K562 (cell line): Measurements from ENCODE around the gene METRN. TPM values are rescaled to one million over a fixed set of nuclear protein-coding genes. Genes with fewer than 3 reads are reported as not detected.

Source experiments
- ATAC-seq: fragments of 200-7000 bp; cut with Tn5 transposase; 3 replicates; pipeline ENCODE4 v1.9.1; 2020; ENCODE audit warnings: moderate library complexity
- BruUV-seq: library from RNA; stranded (reverse); fragments of 400-500 nt; replicated peaks from 2 replicates; lab custom pipeline; 2021; lab: Mats Ljungman, UMichigan
- CTCF ChIA-PET: fragments of 300-600 bp; formaldehyde crosslinking; extraction: SDS; loops from one replicate; lab custom pipeline; 2021; ENCODE audit warnings: low intra/inter-chr PET ratio; lab: Yijun Ruan, JAX
- POLR2A ChIA-PET: fragments of 300-600, 350-650 bp; sonication (Branson Sonifier 250); formaldehyde crosslinking; extraction: SDS; loops from one replicate; lab custom pipeline; 2021; ENCODE audit warnings: antibody characterized with exemption, inconsistent platforms; lab: Yijun Ruan, JAX
- DNase-seq, 4 experiments: peaks; one replicate each; pipeline versions ENCODE4 v3.0.0 to v3.0.0-alpha.2; 2011 to 2018; ENCODE audit warnings: low spot score in 3 of 4, mixed read lengths in 3 of 4; ENCODE audit errors: extremely low read depth in 1 of 4
- FAIRE-seq: peaks from 2 replicates; lab custom pipeline; 2011; peaks lifted over from hg19 to GRCh38; lab: Jason Lieb, UNC
- H2AFZ ChIP-seq: 2 replicates; pipeline ENCODE4 v1.6.0; 2011; ENCODE audit warnings: low read depth, low read length, control low read depth, inconsistent platforms
- H3K27ac ChIP-seq: fragments of 200-600 bp; 3 replicates; pipeline ENCODE4 v1.8.0; 2011; ENCODE audit warnings: low read depth, mild to moderate bottlenecking, control low read depth, inconsistent platforms, low read length, moderate library complexity, mixed read lengths; ENCODE audit errors: extremely low read depth
- H3K27me3 ChIP-seq, 2 experiments: fragments of 300-600 bp in 1 of 2; 2 replicates in 1 of 2; 3 replicates in 1 of 2; pipeline versions ENCODE4 v1.6.0 to v1.8.0; 2011; ENCODE audit warnings: inconsistent platforms in 2 of 2, low read length in 2 of 2, mild to moderate bottlenecking in 1 of 2, mixed read lengths in 1 of 2, moderate library complexity in 1 of 2; ENCODE audit not compliant: control insufficient read depth in 2 of 2, insufficient read depth in 2 of 2
- H3K36me3 ChIP-seq: fragments of 300-600 bp; 3 replicates; pipeline ENCODE4 v1.8.0; 2011; ENCODE audit warnings: mild to moderate bottlenecking, low read length, inconsistent platforms; ENCODE audit not compliant: control insufficient read depth, insufficient read depth
- H3K4me1 ChIP-seq, 2 experiments: fragments of 200-600 bp in 1 of 2; replicated peaks in 1 of 2; 2 replicates in 1 of 2; 3 replicates in 1 of 2; pipeline versions ENCODE4 v1.5.1 to v1.8.0; 2011; ENCODE audit warnings: inconsistent platforms in 2 of 2, low read length in 2 of 2, mild to moderate bottlenecking in 1 of 2, mixed read lengths in 1 of 2, moderate library complexity in 1 of 2; ENCODE audit not compliant: control insufficient read depth in 2 of 2, insufficient read depth in 2 of 2
- H3K4me2 ChIP-seq: 2 replicates; pipeline ENCODE4 v1.6.1; 2011; ENCODE audit warnings: low read length, control low read depth, inconsistent platforms, mixed read lengths; ENCODE audit not compliant: insufficient read depth
- H3K4me3 ChIP-seq: fragments of 200-600 bp; sonication (generic), shearing (Covaris generic); 2 replicates; pipeline ENCODE4 v1.5.1; 2016; ENCODE audit warnings: control low read depth, inconsistent platforms
- H3K79me2 ChIP-seq: fragments of 200-600 bp; 3 replicates; pipeline ENCODE4 v1.8.0; 2011; ENCODE audit warnings: low read length, inconsistent platforms; ENCODE audit not compliant: control insufficient read depth, insufficient read depth
- H3K9ac ChIP-seq, 2 experiments: 2 replicates each; pipeline versions ENCODE4 v1.6.0 to v1.6.1; 2011; ENCODE audit warnings: low read depth in 2 of 2, low read length in 2 of 2, control low read depth in 1 of 2, inconsistent platforms in 1 of 2, mild to moderate bottlenecking in 1 of 2, mixed read lengths in 1 of 2; ENCODE audit not compliant: insufficient read depth in 1 of 2
- H3K9me1 ChIP-seq: one replicate; pipeline ENCODE4 v1.6.0; 2011; ENCODE audit warnings: inconsistent platforms, mild to moderate bottlenecking, low read length, moderate library complexity; ENCODE audit not compliant: control insufficient read depth, insufficient read depth
- H3K9me3 ChIP-seq: replicated peaks from 2 replicates; pipeline ENCODE4 v1.5.1; 2011; ENCODE audit warnings: low read depth, low read length, inconsistent platforms; ENCODE audit not compliant: control insufficient read depth, insufficient read depth
- H4K20me1 ChIP-seq: replicated peaks from 2 replicates; pipeline ENCODE4 v1.6.1; 2011; ENCODE audit warnings: low read length, inconsistent platforms, mixed read lengths; ENCODE audit not compliant: control insufficient read depth, insufficient read depth
- ELF1 ChIP-seq: fragments of 200-800 bp; sonication (Bioruptor generic); IDR thresholded peaks from 2 replicates; pipeline ENCODE4 v1.6.1; 2016; ENCODE audit warnings: missing genetic modification characterization, missing compliant biosample characterization
- HCFC1 ChIP-seq: IDR thresholded peaks from 2 replicates; pipeline ENCODE4 v1.6.1; 2012; ENCODE audit warnings: low read depth, low read length, improper control_type of control experiment
- KLF13 ChIP-seq: fragments of 450-650 bp; IDR thresholded peaks from 2 replicates; pipeline ENCODE4 v1.6.1; 2016; ENCODE audit warnings: missing genetic modification characterization, low read depth, mild to moderate bottlenecking, missing compliant biosample characterization, moderate library complexity, borderline replicate concordance
- NFIC ChIP-seq: fragments of 450-650 bp; IDR thresholded peaks from 2 replicates; pipeline ENCODE4 v1.6.1; 2017; ENCODE audit warnings: mild to moderate bottlenecking, inconsistent platforms
- WGBS: fragments of 100-300 bp; shearing (Covaris generic); methylation state at CpG from one replicate; pipeline ENCODE4 v1.1.6; 2016; ENCODE audit warnings: low coverage, mixed read lengths; ENCODE audit not compliant: insufficient coverage; ENCODE audit errors: missing lambda C conversion rate; 5-methylcytosine and 5-hydroxymethylcytosine counted together
- in situ Hi-C: fragments of 300-500 bp; cut with MboI; formaldehyde crosslinking; loops from 4 replicates; pipeline ENCODE4 v1.15.0; 2018; ENCODE audit warnings: inconsistent platforms, mixed read lengths
- intact Hi-C: fragments of 100-400 bp; cut with micrococcal nuclease; formaldehyde crosslinking; loops from 2 replicates; pipeline ENCODE4 v1.14.2; 2022
- polyA plus RNA-seq, 8 experiments: library from polyadenylated mRNA; depleted of rRNA in 4 of 8; stranded (reverse) in 5 of 8; unstranded in 3 of 8; fragments of >200 nt; fragmentation: Nextera tagmentation in 2 of 8; fragmentation: Illumina TruSeq in 1 of 8; extraction: Ambion mirVana in 2 of 8; extraction: Trizol in 1 of 8; gene quantifications; 2 replicates each; pipeline versions ENCODE4 v1.2.1 to v1.2.3, GENCODE V29; 2011 to 2014; ENCODE audit warnings: inconsistent platforms in 1 of 8, missing spikeins in 1 of 8
- total RNA-seq, 7 experiments: library from RNA; depleted of rRNA in 6 of 7; stranded (reverse); fragments of >200 nt in 6 of 7; fragmentation: Illumina TruSeq in 2 of 7; extraction: Trizol in 2 of 7; gene quantifications; 2 replicates each; pipeline versions ENCODE4 v1.2.1 to v1.2.3, GENCODE V29; 2011 to 2021; ENCODE audit warnings: low replicate concordance in 1 of 7

METRN gene
- total and polyA plus RNA-seq, 9 of the 15 experiments (the other 6 are each of a cell fraction or from before 2014, with no cell fraction given): 0.20 to 89.8 (median 15.4) TPM

- peaks cover 11% of the 10 kb centered on the region for H3K9me1 ChIP-seq
- H3K79me2 ChIP-seq: peaks cover 37% of the 10 kb centered on the region
- BruUV-seq: no TSS peak
- H3K36me3 ChIP-seq: peaks cover 43% of the 10 kb centered on the region
- H3K27me3 ChIP-seq: no peaks in the 10 kb centered on the region
- H3K27ac ChIP-seq: peak overlapping the region; percentile 82; the same call in 1 of the 3 replicates
- peak overlapping the region; percentile 84 to 93; a peak in 3 of 4 replicates for H3K9ac ChIP-seq
- POLR2A ChIA-PET: interaction anchor here (0.6 to 1.5 kb wide), 5 partner anchors 10 to 401 kb away, joined by 3 read pairs; no protein-coding TSS in a partner anchor
- WGBS: 72% methylated on average over 20 of the region's 21 CpGs
- H4K20me1 ChIP-seq: peaks cover 20% of the 10 kb centered on the region
- peak overlapping the region; percentile 98; the same call in 1 of the 2 replicates for H3K4me2 ChIP-seq
- TF ChIP-seq ELF1 (tag) (no peak), NFIC (0 out of 2 replicates have a peak, but pooled peaks have one; percentile 9), HCFC1 (no peak), KLF13 (tag) (no peak)
- TF ChIP-seq, all 486 proteins: peak for 1
- no peak overlapping the region for H2AFZ ChIP-seq
- peaks cover 43 to 98% of the 10 kb centered on the region in 2 experiments for H3K4me1 ChIP-seq
- no peaks in the 10 kb centered on the region for H3K9me3 ChIP-seq
- H3K4me3 ChIP-seq: 0 out of 2 replicates have a peak overlapping the region, but pooled peaks have one; percentile 64
- ATAC-seq: no peak
- in situ Hi-C loops (loop anchor here (10.0 kb wide), 1 partner anchor 284 kb away; the partner anchor contains the start of gene NME4), intact Hi-C loops (loop anchor here (5.0 kb wide), 1 partner anchor 41 kb away; the partner anchor contains the start of gene METTL26)
- CTCF ChIA-PET: no interaction called here
- DNase-seq: no peak
- no peak for FAIRE-seq
These were observed 36.6 kb upstream of the METRN start for GRCh38 chr16:678209-678857.
